Fibroblast of the aortic adventitia (primary cell): ENCODE measurements around the gene CTNNBL1. TPM values are rescaled to one million over a fixed set of nuclear protein-coding genes. Genes with fewer than 3 reads are reported as not detected.

Source experiments
- DNase-seq: peaks from one replicate; pipeline ENCODE4 v3.0.0-alpha.2; 2010; ENCODE audit warnings: low read depth
- H3K4me3 ChIP-seq: 2 replicates; pipeline ENCODE4 v1.5.1; 2011; ENCODE audit warnings: low read depth, mild to moderate bottlenecking, control low read depth, low read length, moderate library complexity
- total RNA-seq: library from RNA; depleted of rRNA; stranded (reverse); fragments of >200 nt; gene quantifications from 2 replicates; pipeline ENCODE4 v1.2.3, GENCODE V29; 2012; ENCODE audit warnings: low replicate concordance
- TF ChIP-seq, protein P1 (sequence below): IDR thresholded peaks from 2 replicates; pipeline ENCODE4 v1.5.1; 2011; ENCODE audit warnings: mild to moderate bottlenecking, low read length, control low read depth, inconsistent platforms; ENCODE audit not compliant: insufficient read depth

Gene CTNNBL1
- total RNA-seq, 1 donor = 23.1 TPM

DNA sequence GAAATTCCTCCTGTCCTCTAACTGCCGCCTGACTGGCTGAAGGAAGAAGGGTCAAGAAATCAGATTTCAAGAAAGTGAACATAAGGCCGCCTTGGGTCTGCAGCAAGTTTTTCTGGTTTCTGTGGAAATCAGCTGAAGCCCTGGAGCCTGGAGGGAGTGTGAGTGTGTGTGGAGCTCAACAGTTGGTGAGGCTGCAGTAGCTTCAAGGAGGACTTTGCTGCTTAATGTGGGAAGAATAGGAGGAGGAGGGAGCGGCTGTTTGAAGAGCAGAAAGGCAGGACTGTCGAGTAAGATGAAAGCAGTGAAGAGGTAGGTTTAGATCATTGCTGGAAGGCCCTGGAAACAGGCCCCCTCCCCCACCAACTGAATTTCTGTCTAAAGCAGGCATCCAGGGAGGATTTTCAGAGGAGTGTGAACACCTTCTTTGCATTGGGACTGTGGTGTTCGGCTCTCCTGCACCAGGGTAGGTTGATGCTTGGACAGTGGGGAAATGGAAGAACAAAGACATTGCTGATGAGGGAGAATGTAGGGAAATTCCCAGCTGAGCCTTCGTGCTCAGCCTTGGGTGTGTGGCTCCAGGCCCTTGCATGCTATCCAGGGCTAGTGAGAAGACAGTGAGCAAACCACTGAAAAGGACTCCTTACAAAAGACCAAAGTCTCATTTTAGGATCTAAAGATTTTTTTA lies 129.6 kb downstream of the CTNNBL1 start:
- peak; percentile 9 for DNase-seq
- H3K4me3 ChIP-seq = no peak overlapping the region
- TF ChIP-seq, protein P1, sequence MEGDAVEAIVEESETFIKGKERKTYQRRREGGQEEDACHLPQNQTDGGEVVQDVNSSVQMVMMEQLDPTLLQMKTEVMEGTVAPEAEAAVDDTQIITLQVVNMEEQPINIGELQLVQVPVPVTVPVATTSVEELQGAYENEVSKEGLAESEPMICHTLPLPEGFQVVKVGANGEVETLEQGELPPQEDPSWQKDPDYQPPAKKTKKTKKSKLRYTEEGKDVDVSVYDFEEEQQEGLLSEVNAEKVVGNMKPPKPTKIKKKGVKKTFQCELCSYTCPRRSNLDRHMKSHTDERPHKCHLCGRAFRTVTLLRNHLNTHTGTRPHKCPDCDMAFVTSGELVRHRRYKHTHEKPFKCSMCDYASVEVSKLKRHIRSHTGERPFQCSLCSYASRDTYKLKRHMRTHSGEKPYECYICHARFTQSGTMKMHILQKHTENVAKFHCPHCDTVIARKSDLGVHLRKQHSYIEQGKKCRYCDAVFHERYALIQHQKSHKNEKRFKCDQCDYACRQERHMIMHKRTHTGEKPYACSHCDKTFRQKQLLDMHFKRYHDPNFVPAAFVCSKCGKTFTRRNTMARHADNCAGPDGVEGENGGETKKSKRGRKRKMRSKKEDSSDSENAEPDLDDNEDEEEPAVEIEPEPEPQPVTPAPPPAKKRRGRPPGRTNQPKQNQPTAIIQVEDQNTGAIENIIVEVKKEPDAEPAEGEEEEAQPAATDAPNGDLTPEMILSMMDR = no peak

DNA sequence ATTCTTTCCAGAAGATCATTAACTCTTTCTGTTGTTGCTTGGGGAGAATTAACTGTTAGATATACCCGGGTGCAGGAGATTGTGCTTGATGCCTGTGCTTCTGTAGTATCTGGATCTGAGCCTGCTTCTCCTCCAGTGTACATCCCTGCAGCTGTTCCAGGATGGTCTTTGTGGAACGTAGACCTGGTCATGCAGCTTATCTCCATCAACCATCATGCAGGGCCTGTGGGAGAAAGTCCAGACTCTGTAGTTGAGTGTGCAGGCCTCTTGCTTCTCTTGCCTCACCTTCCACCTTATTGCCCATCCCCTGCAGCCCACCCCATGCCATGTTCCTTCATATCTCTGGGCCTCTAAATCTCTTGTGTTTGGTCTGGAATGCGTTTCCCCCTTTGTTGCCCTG lies 133.8 kb downstream of the CTNNBL1 start:
- TF ChIP-seq, protein P1 = no peak
- H3K4me3 ChIP-seq = no peak overlapping the region
- no peak for DNase-seq

DNA sequence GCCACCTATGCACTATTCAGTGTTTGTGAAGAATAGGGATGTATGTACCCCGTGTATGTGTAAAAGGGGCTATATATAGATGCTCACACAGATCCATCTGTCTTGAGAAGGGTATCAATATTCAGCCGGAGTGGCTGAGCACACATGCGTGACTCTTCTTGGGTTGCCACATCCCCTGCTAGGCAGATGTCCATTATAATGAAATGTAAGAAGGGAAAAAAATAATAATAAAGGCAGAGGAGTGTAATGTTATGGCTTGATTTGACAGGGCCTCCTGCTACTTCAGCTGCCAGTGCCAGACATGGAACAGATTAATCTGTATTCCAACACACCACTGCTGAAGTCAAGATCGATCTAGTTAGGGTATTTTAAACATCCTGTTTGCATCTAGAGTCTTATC lies 134.9 kb downstream of the CTNNBL1 start:
- TF ChIP-seq, protein P1 = no peak
- H3K4me3 ChIP-seq = no peak overlapping the region
- DNase-seq = no peak

DNA sequence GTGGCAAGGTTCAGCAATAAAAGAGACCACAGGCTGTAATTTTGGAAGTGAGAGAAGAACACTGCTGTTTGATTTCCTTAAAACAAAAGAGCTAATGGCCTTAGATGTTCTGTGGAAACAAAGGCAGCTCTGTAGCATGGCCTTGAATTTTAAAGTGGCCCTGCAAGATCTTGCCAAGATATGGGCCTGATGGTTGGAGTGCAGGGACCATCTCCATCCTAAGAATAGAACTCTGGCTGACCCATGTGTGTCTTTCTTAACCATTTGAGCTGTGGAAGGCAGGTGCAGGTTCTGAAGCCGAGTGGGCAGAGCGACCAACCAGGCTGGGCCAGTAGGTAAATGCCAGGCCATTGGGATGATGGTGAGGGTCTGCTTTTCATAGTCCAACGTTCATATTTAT lies 135.3 kb downstream of the CTNNBL1 start:
- TF ChIP-seq, protein P1 = no peak
- no peak for DNase-seq
- no peak overlapping the region for H3K4me3 ChIP-seq

DNA sequence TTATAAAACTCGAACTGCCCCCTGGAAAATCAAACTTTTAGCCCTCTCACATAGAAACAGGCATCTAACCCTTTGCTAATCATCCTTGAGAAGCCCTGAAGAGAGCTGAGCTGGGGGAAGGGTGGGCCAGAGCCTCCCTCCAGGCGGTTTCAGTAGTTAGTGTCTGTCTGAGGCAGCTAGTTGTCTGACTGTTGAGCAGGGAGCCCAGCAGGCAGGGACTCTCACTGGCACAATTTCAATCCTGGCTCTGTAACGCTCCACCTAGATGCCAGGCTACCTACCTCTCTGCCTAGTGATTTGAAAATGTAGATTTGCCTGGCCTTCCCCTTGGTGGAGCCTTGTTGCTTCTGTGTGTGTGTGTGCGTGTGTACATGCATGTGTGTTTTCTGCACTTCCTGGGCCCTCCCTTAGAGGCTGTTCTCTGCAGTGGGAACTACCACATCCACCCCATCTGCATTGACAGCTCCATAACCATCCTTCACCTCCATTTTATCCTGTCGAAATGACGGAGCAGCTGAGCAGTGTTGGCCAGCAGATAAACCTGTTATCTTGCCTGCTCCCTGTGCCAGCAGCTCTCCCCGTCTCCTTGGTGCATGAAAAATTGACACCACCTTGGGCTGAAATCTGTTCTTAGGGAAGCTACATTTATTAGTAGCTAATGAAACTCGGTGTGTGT lies 139.5 kb downstream of the CTNNBL1 start:
- no peak for DNase-seq
- TF ChIP-seq, protein P1 = no peak
- H3K4me3 ChIP-seq = no peak overlapping the region

DNA sequence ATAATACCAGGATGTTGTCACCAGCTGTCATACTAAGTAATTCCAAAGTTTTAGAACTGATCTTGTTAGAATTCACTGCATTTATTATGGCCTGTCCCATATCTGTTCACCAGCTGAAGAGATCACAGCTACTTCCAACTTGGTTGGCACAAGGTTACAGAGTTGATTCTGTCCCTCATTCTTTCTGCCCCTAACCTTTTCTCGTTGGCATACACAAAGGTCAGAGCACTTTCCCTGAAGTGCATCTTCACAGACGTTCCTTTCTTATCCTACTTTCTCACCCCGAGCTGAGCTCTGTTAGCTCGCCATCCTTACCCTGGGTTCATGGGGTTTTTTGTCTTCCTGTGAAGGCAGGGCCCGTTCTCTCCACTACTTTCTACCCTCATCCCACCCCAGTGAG lies 143.1 kb downstream of the CTNNBL1 start:
- no peak for DNase-seq
- H3K4me3 ChIP-seq = no peak overlapping the region
- TF ChIP-seq, protein P1 = no peak
